ENCODE measurements around the gene ERCC5. TPM values are rescaled to one million over a fixed set of nuclear protein-coding genes. Genes with fewer than 3 reads are reported as not detected.
A peak's percentile ranks its signal among the peaks of the same experiment; 100 is the strongest.

Gene ERCC5
- total RNA-seq, 1 donor from 2014 or later, result 55.8 TPM

GRCh38 chr13:102892503-102892902, 46.7 kb downstream of the ERCC5 start:
- no peak for DNase-seq

GRCh38 chr13:102897371-102898138, 51.7 kb downstream of the ERCC5 start:
- DNase-seq, result no peak

- DNase-seq, result no peak
These were observed 54.4 kb downstream of the ERCC5 start for GRCh38 chr13:102900193-102900608.

- DNase-seq, result no peak
These were observed 55.2 kb downstream of the ERCC5 start for GRCh38 chr13:102901056-102901455.

- DNase-seq, result no peak
These were observed 55.9 kb downstream of the ERCC5 start for GRCh38 chr13:102901615-102902305.

- DNase-seq, result no peak
These were observed 57.0 kb downstream of the ERCC5 start for GRCh38 chr13:102902789-102903347.

- DNase-seq, result no peak
These were observed 58.0 kb downstream of the ERCC5 start for GRCh38 chr13:102903659-102904407.

GRCh38 chr13:102904408-102904862, 58.6 kb downstream of the ERCC5 start:
- DNase-seq, result no peak

- no peak for DNase-seq
These were observed 60.3 kb downstream of the ERCC5 start for GRCh38 chr13:102905905-102906771.

- DNase-seq, result no peak
These were observed 61.4 kb downstream of the ERCC5 start for GRCh38 chr13:102907016-102907756.

- DNase-seq, result no peak
These were observed 62.2 kb downstream of the ERCC5 start for GRCh38 chr13:102907886-102908515.

GRCh38 chr13:102909971-102910370, 64.1 kb downstream of the ERCC5 start:
- no peak for DNase-seq

- DNase-seq, result no peak
These were observed 65.5 kb downstream of the ERCC5 start for GRCh38 chr13:102911336-102911735.

GRCh38 chr13:102912599-102912998, 66.8 kb downstream of the ERCC5 start:
- no peak for DNase-seq

- DNase-seq, result peak; percentile 33
These were observed 68.1 kb downstream of the ERCC5 start for GRCh38 chr13:102913914-102914313.

GRCh38 chr13:102914339-102914930, 68.6 kb downstream of the ERCC5 start:
- no peak for DNase-seq

- peak; percentile 46 for DNase-seq
These were observed 69.6 kb downstream of the ERCC5 start for GRCh38 chr13:102915393-102915930.

- no peak for DNase-seq
These were observed 71.2 kb downstream of the ERCC5 start for GRCh38 chr13:102917019-102917418.

- DNase-seq, result no peak
These were observed 76.4 kb downstream of the ERCC5 start for GRCh38 chr13:102922184-102922583.

Data from skin of body (tissue), 2 donors.